ENCODE data around the gene SELENOM. TPM values are rescaled to one million over a fixed set of nuclear protein-coding genes. Genes with fewer than 3 reads are reported as not detected.

SELENOM gene
- total and polyA plus RNA-seq, 2 donors (not counting 1 experiment from before 2014, with no cell fraction given), result 23.6 to 43.3 TPM

- Histone ChIP-seq H3K27me3 (replicated peaks in 1 of 4; ENCODE audit: control extremely low read depth in 1 of 4, control insufficient read depth in 3 of 4, insufficient read depth in 4 of 4, low read length in 3 of 4) (no peaks in the 10 kb centered on the region), H2AFZ (ENCODE audit: insufficient read depth, low read depth, low read length, poor library complexity, severe bottlenecking) (peak overlapping the region; percentile 98), H4K20me1 (ENCODE audit: control insufficient read depth, insufficient read depth, low read length, poor library complexity, severe bottlenecking) (no peaks in the 10 kb centered on the region), H3K79me2 (ENCODE audit: control insufficient read depth, insufficient read depth, low read length) (peaks cover 4% of the 10 kb centered on the region), H3K27ac (ENCODE audit: low read length in 2 of 2) (peak overlapping the region; percentile 21 to 91), H3K9ac (ENCODE audit: low read length) (peak overlapping the region; percentile 90), H3K4me3 (ENCODE audit: control extremely low read depth in 1 of 5, extremely low read depth in 1 of 5, insufficient read depth in 1 of 5, low read depth in 2 of 5, low read length in 4 of 5) (peak overlapping the region; percentile 64 to 92 (median 86)), H3K36me3 (replicated peaks in 1 of 2; ENCODE audit: control extremely low read depth in 1 of 2, control insufficient read depth in 1 of 2, extremely low read depth in 1 of 2, insufficient read depth in 2 of 2, low read length in 1 of 2) (no peaks in the 10 kb centered on the region), H3K4me2 (replicated peaks; ENCODE audit: low read depth, low read length, poor library complexity, severe bottlenecking) (peak overlapping the region; percentile 90), H3K9me3 (ENCODE audit: control extremely low read depth in 1 of 3, control insufficient read depth in 2 of 3, insufficient read depth in 1 of 3, low read length in 2 of 3) (no peaks in the 10 kb centered on the region), H3K4me1 (ENCODE audit: control insufficient read depth in 2 of 2, insufficient read depth in 2 of 2, low read length in 2 of 2) (peaks cover 23 to 55% of the 10 kb centered on the region in 2 donors)
- intact Hi-C loops (cut with micrococcal nuclease), result loop anchor here (1.0 to 5.0 kb wide), 5 partner anchors 23 to 548 kb away; partner anchors contain the start of genes LIMK2, PIK3IP1 and SELENOM
- Mint-ChIP-seq H3K9me3 (ENCODE audit: insufficient read depth) (no peaks in the 10 kb centered on the region), H3K4me3 (peak overlapping the region; percentile 92), H3K27ac (peak overlapping the region; percentile 37), H3K4me1 (peaks cover 40% of the 10 kb centered on the region), H3K27me3 (no peaks in the 10 kb centered on the region)
- DNase-seq, result no peak
- 5% methylated on average over 11 of the region's 18 CpGs for WGBS (ENCODE audit: insufficient coverage)
- no peak for TF ChIP-seq EZH2 (IDR thresholded peaks at IDR 0.05; ENCODE audit: borderline replicate concordance, insufficient read depth, low read depth, low read length, poor library complexity, severe bottlenecking)
- no peak for TF ChIP-seq CTCF (IDR thresholded peaks at IDR 0.05)
- no peak for ATAC-seq (ENCODE audit: low read depth)
- CTCF ChIA-PET, result interaction anchor here (1.0 to 3.5 kb wide), 17 partner anchors 10 to 450 kb away, joined by 3 to 18 read pairs (median 6); partner anchors contain the start of genes LIMK2, MORC2, RNF185 and SELENOM
- POLR2A ChIA-PET, result interaction anchor here (0.7 to 1.7 kb wide), 6 partner anchors 23 to 449 kb away, joined by 3 to 6 read pairs (median 5); partner anchors contain the start of genes MORC2, RNF185, SELENOM and SLC35E4
Observed at GRCh38 chr22:31083923-31084810, 23.2 kb downstream of the SELENOM start.
